Adrenal gland (tissue), 12 donors: ENCODE results near the gene SLC25A20. TPM values are rescaled to one million over a fixed set of nuclear protein-coding genes. Genes with fewer than 3 reads are reported as not detected.

Experiments
- DNase-seq, 7 donors: peaks; one replicate each; pipeline ENCODE4 v3.0.0-alpha.2; 2019 to 2020
- H3K27ac ChIP-seq, 5 donors: fragments of 200-600 bp; sonication (generic) in 4 of 5; 1 replicate in 3 of 5; 2 replicates in 2 of 5; pipeline versions ENCODE4 v1.5.1 to v1.8.0; 2016 to 2020; ENCODE audit warnings: mild to moderate bottlenecking in 1 of 5
- H3K27me3 ChIP-seq: fragments of 200-600 bp; 2 replicates; pipeline ENCODE4 v1.8.0; 2021
- H3K36me3 ChIP-seq, 2 donors: fragments of 200-600 bp; replicated peaks in 1 of 2; 1 replicate in 1 of 2; 2 replicates in 1 of 2; pipeline versions ENCODE4 v1.5.1 to v1.8.0; 2018 to 2022
- H3K4me1 ChIP-seq, 2 donors: fragments of 200-600 bp; replicated peaks in 1 of 2; 1 replicate in 1 of 2; 2 replicates in 1 of 2; pipeline versions ENCODE4 v1.5.1 to v1.8.0; 2018 to 2021
- H3K4me3 ChIP-seq, 4 donors: fragments of 200-600 bp; sonication (generic) in 3 of 4; one replicate each; pipeline ENCODE4 v1.5.1; 2016 to 2018
- H3K9me3 ChIP-seq, 3 donors: fragments of 200-600 bp; sonication (generic) in 1 of 3; replicated peaks in 1 of 3; 1 replicate in 2 of 3; 2 replicates in 1 of 3; pipeline versions ENCODE4 v1.5.1 to v1.8.0; 2016 to 2021
- CTCF ChIP-seq, 6 experiments: fragments of 450-650 bp in 4 of 6; fragments of 200-600 bp in 2 of 6; sonication (generic) in 1 of 6; IDR thresholded peaks; 1 replicate in 5 of 6; 2 replicates in 1 of 6; pipeline versions ENCODE4 v1.5.1 to v1.8.0; 2016 to 2021; ENCODE audit warnings: antibody characterized with exemption in 6 of 6, mild to moderate bottlenecking in 2 of 6, moderate library complexity in 1 of 6
- POLR2A ChIP-seq, 2 donors: fragments of 450-650 bp; IDR thresholded peaks; one replicate each; pipeline ENCODE4 v1.6.1; 2017; ENCODE audit warnings: antibody characterized with exemption in 2 of 2, mild to moderate bottlenecking in 2 of 2, moderate library complexity in 1 of 2
- WGBS, 4 donors: extraction: QIAGEN DNeasy Blood & Tissue Kit in 2 of 4; methylation state at CpG; one replicate each; pipeline versions ENCODE4 v1.1.5 to v1.1.7; 2013 to 2017; 5-methylcytosine and 5-hydroxymethylcytosine counted together
- intact Hi-C, 2 donors: fragments of 100-400 bp; cut with DNase I; formaldehyde crosslinking; loops; one replicate each; pipeline versions ENCODE4 v1.14.1 to v1.15.0; 2022 to 2023
- polyA plus RNA-seq, 3 donors: library from polyadenylated mRNA; stranded (reverse); fragments of 200-250 nt in 2 of 3; fragments of 350-450 nt in 1 of 3; fragmentation: Illumina TruSeq in 1 of 3; extraction: RNeasy Lipid Tissue Mini Kit (QIAGEN cat#74804) in 1 of 3; gene quantifications; one replicate each; pipeline ENCODE4 v1.2.3, GENCODE V29; 2013 to 2014
- total RNA-seq, 9 donors: library from RNA; depleted of rRNA in 4 of 9; stranded (reverse); fragments of >200 nt in 4 of 9; fragments of 120-200 nt in 1 of 9; fragmentation: NEBNext Ultra II Directional in 1 of 9; extraction: Animal tissue kit (Norgen Biotek cat#: 25700) in 1 of 9; gene quantifications; one replicate each; pipeline versions ENCODE4 v1.1.0 to v1.2.4, GENCODE V29; 2013 to 2023
- donor health status: healthy with polysubstance abuse.
- donor health status: Bipolar disorder and iron deficiency.
- donor health status: DM: yes; HTN: yes; CAD: no.
- donor health status: DM: no; HTN: no; CAD: no.
- donor health status: DM: no; HTN: no; CAD: no.
- donor health status: DM: yes; HTN: yes; CAD: no.

Gene SLC25A20
- total and polyA plus RNA-seq, 12 donors: 15.5 to 70.6 (median 49.1) TPM

GRCh38 chr3:48820612-48821324 is 77.9 kb downstream of the SLC25A20 start:
- TF ChIP-seq CTCF (IDR thresholded peaks at IDR 0.05) (no peak), POLR2A (IDR thresholded peaks at IDR 0.05) (no peak)
- peak overlapping the region in 1 of 5 donors; percentile 32 for H3K27ac ChIP-seq
- WGBS, 4 donors: 76 to 94% (median 85%) methylated on average over 2 of the region's 2 CpGs

GRCh38 chr3:48819234-48820221 is 79.2 kb downstream of the SLC25A20 start:
- no peak for DNase-seq
- Histone ChIP-seq H3K9me3 (no peaks in the 10 kb centered on the region), H3K4me3 (no peak overlapping the region), H3K36me3 (no peaks in the 10 kb centered on the region), H3K27me3 (no peaks in the 10 kb centered on the region), H3K4me1 (peaks cover 6 to 37% of the 10 kb centered on the region in 2 donors), H3K27ac (peak overlapping the region in 1 of 5 donors; percentile 20)
- WGBS, 4 donors: 93 to 97% (median 95%) methylated on average over 7 of the region's 7 CpGs
- TF ChIP-seq POLR2A (IDR thresholded peaks at IDR 0.05) (no peak), CTCF (IDR thresholded peaks at IDR 0.05) (no peak)
- intact Hi-C loops: no loop called here

More at GRCh38 chr3:48820612-48821324, 77.9 kb downstream of the SLC25A20 start:
- Histone ChIP-seq H3K36me3 (no peaks in the 10 kb centered on the region), H3K4me1 (peaks cover 6 to 37% of the 10 kb centered on the region in 2 donors), H3K27me3 (no peaks in the 10 kb centered on the region), H3K9me3 (no peaks in the 10 kb centered on the region), H3K4me3 (no peak overlapping the region)
- intact Hi-C loops: no loop called here
- peak in 3 of 7 donors; percentile 22 to 45 (median 29) for DNase-seq

- Histone ChIP-seq H3K4me3 (no peak overlapping the region), H3K4me1 (peaks cover 5 to 21% of the 10 kb centered on the region in 2 donors), H3K27me3 (no peaks in the 10 kb centered on the region), H3K27ac (no peak overlapping the region), H3K9me3 (no peaks in the 10 kb centered on the region), H3K36me3 (no peaks in the 10 kb centered on the region)
- no peak for DNase-seq
- WGBS, 4 donors: 65 to 72% (median 68%) methylated on average over 3 of the region's 3 CpGs
- intact Hi-C loops: no loop called here
- TF ChIP-seq CTCF (IDR thresholded peaks at IDR 0.05) (no peak), POLR2A (IDR thresholded peaks at IDR 0.05) (no peak)
Measured at GRCh38 chr3:48811524-48811923, 87.2 kb downstream of the SLC25A20 start.

Other genes starting within 250 kb of the SLC25A20 start
- gene CELSR3, start 236.0 kb downstream of the SLC25A20 start, total RNA-seq: 1 to 10 TPM in 6 of 9 donors, under 1 TPM in 3; 0.78 to 3.9 (median 1.4) TPM
- gene CELSR3, start 236.0 kb downstream of the SLC25A20 start, polyA plus RNA-seq: 10 to 100 TPM in 1 of 3 donors, 1 to 10 TPM in 2; 1.4 to 23.5 (median 4.4) TPM
- gene NCKIPSD, start 213.0 kb downstream of the SLC25A20 start, total RNA-seq: 10 to 100 TPM; 21.5 to 78.7 (median 26.9) TPM
- 10 to 100 TPM; 14.0 to 29.9 (median 15.7) TPM for gene NCKIPSD, start 213.0 kb downstream of the SLC25A20 start, polyA plus RNA-seq
- 100 to 1,000 TPM in 5 of 9 donors, 10 to 100 TPM in 4; 44.9 to 130 (median 103) TPM for gene IP6K2, start 181.7 kb downstream of the SLC25A20 start, total RNA-seq
- gene IP6K2, start 181.7 kb downstream of the SLC25A20 start, polyA plus RNA-seq: 100 to 1,000 TPM in 2 of 3 donors, 10 to 100 TPM in 1; 67.2 to 185 (median 182) TPM
- gene PRKAR2A, start 51.0 kb downstream of the SLC25A20 start, total RNA-seq: 100 to 1,000 TPM in 2 of 9 donors, 10 to 100 TPM in 7; 33.0 to 177 (median 65.4) TPM
- gene PRKAR2A, start 51.0 kb downstream of the SLC25A20 start, polyA plus RNA-seq: 10 to 100 TPM in 2 of 3 donors, 1 to 10 TPM in 1; 8.4 to 41.1 (median 12.6) TPM
- 100 to 1,000 TPM in 2 of 9 donors, 10 to 100 TPM in 7; 68.5 to 135 (median 86.7) TPM for gene ARIH2, start 20.0 kb upstream of the SLC25A20 start, total RNA-seq
- gene ARIH2, start 20.0 kb upstream of the SLC25A20 start, polyA plus RNA-seq: 10 to 100 TPM; 46.7 to 84.8 (median 70.5) TPM
- gene P4HTM, start 91.4 kb upstream of the SLC25A20 start, total RNA-seq: 100 to 1,000 TPM in 4 of 9 donors, 10 to 100 TPM in 5; 38.8 to 174 (median 99.8) TPM
- gene P4HTM, start 91.4 kb upstream of the SLC25A20 start, polyA plus RNA-seq: 100 to 1,000 TPM in 2 of 3 donors, 10 to 100 TPM in 1; 26.6 to 155 (median 129) TPM
- 100 to 1,000 TPM; 106 to 431 (median 168) TPM for gene WDR6, start 108.5 kb upstream of the SLC25A20 start, total RNA-seq
- gene WDR6, start 108.5 kb upstream of the SLC25A20 start, polyA plus RNA-seq: 100 to 1,000 TPM in 2 of 3 donors, 10 to 100 TPM in 1; 86.0 to 699 (median 442) TPM
- gene DALRD3, start 119.7 kb upstream of the SLC25A20 start, total RNA-seq: 10 to 100 TPM; 18.4 to 87.9 (median 40.7) TPM
- gene DALRD3, start 119.7 kb upstream of the SLC25A20 start, polyA plus RNA-seq: 10 to 100 TPM; 22.8 to 65.2 (median 53.1) TPM
- gene NDUFAF3, start 123.2 kb upstream of the SLC25A20 start, total RNA-seq: 100 to 1,000 TPM in 8 of 9 donors, 10 to 100 TPM in 1; 87.2 to 442 (median 171) TPM
- gene NDUFAF3, start 123.2 kb upstream of the SLC25A20 start, polyA plus RNA-seq: 100 to 1,000 TPM; 102 to 578 (median 269) TPM
- gene IMPDH2, start 130.5 kb upstream of the SLC25A20 start, total RNA-seq: 100 to 1,000 TPM; 113 to 225 (median 129) TPM
- 100 to 1,000 TPM; 145 to 171 (median 152) TPM for gene IMPDH2, start 130.5 kb upstream of the SLC25A20 start, polyA plus RNA-seq
- 100 to 1,000 TPM in 1 of 9 donors, 10 to 100 TPM in 8; 63.0 to 101 (median 82.9) TPM for gene QRICH1, start 195.2 kb upstream of the SLC25A20 start, total RNA-seq
- gene QRICH1, start 195.2 kb upstream of the SLC25A20 start, polyA plus RNA-seq: 10 to 100 TPM; 46.2 to 90.4 (median 69.0) TPM
- gene QARS1, start 205.9 kb upstream of the SLC25A20 start, total RNA-seq: 100 to 1,000 TPM; 183 to 326 (median 263) TPM
- 100 to 1,000 TPM; 144 to 534 (median 353) TPM for gene QARS1, start 205.9 kb upstream of the SLC25A20 start, polyA plus RNA-seq
- 100 to 1,000 TPM in 2 of 9 donors, 10 to 100 TPM in 7; 37.5 to 744 (median 86.9) TPM for gene USP19, start 221.9 kb upstream of the SLC25A20 start, total RNA-seq
- 10 to 100 TPM; 26.1 to 43.4 (median 27.8) TPM for gene USP19, start 221.9 kb upstream of the SLC25A20 start, polyA plus RNA-seq
- 1,000 to 10,000 TPM in 3 of 9 donors, 100 to 1,000 TPM in 6; 275 to 1,423 (median 784) TPM for gene LAMB2, start 234.2 kb upstream of the SLC25A20 start, total RNA-seq
- 1,000 to 10,000 TPM in 2 of 3 donors, 100 to 1,000 TPM in 1; 346 to 1,805 (median 1,141) TPM for gene LAMB2, start 234.2 kb upstream of the SLC25A20 start, polyA plus RNA-seq